Bronchial epithelial cell (primary cell): Measurements from ENCODE around the gene AFP. TPM values are rescaled to one million over a fixed set of nuclear protein-coding genes. Genes with fewer than 3 reads are reported as not detected.

Experiments used
- DNase-seq: peaks from one replicate; pipeline ENCODE4 v3.0.0-alpha.2; 2010; ENCODE audit warnings: low read depth
- FAIRE-seq: peaks from 2 replicates; lab custom pipeline; 2011; peaks lifted over from hg19 to GRCh38; lab: Jason Lieb, UNC
- H3K27me3 ChIP-seq: 2 replicates; pipeline ENCODE4 v1.5.1; 2011; ENCODE audit warnings: low read length; ENCODE audit not compliant: control insufficient read depth, insufficient read depth
- H3K36me3 ChIP-seq: 2 replicates; pipeline ENCODE4 v1.5.1; 2011; ENCODE audit warnings: low read length; ENCODE audit not compliant: control insufficient read depth, insufficient read depth
- H3K4me3 ChIP-seq: 2 replicates; pipeline ENCODE4 v1.5.1; 2011; ENCODE audit warnings: mild to moderate bottlenecking, low read depth, low read length, control low read depth
- total RNA-seq: library from RNA; depleted of rRNA; stranded (reverse); fragments of >200 nt; gene quantifications from 2 replicates; pipeline ENCODE4 v1.2.1, GENCODE V29; 2014
- TF ChIP-seq, protein P1 (sequence below): IDR thresholded peaks from 2 replicates; pipeline ENCODE4 v1.5.1; 2011; ENCODE audit warnings: mild to moderate bottlenecking, moderate library complexity, low read length, control low read depth, inconsistent platforms; ENCODE audit not compliant: insufficient read depth, severe bottlenecking

AFP gene
- total RNA-seq, 1 donor from 2014 or later = not detected

DNA sequence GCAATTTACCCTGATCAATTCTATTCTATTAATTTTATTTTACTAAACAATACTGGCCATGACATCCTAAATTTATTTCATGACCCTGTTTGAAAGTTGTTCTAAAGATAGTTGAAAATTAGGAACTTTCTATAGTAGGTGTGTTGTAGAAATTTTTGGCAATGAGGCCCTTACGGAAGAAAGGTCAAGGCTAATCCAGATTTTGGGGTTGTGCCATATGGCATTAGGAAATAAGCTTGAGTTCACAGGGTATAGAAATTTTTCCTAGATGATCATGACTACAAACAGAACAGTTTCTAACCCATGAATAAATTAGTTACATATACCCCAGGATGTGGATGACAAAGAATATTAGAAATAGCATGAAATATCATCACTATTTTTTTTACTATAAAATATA is 39.7 kb upstream of the AFP start:
- Histone ChIP-seq H3K27me3 (no peaks in the 10 kb centered on the region), H3K36me3 (no peaks in the 10 kb centered on the region), H3K4me3 (no peak overlapping the region)
- FAIRE-seq (no peak), DNase-seq (no peak)
- TF ChIP-seq, protein P1, sequence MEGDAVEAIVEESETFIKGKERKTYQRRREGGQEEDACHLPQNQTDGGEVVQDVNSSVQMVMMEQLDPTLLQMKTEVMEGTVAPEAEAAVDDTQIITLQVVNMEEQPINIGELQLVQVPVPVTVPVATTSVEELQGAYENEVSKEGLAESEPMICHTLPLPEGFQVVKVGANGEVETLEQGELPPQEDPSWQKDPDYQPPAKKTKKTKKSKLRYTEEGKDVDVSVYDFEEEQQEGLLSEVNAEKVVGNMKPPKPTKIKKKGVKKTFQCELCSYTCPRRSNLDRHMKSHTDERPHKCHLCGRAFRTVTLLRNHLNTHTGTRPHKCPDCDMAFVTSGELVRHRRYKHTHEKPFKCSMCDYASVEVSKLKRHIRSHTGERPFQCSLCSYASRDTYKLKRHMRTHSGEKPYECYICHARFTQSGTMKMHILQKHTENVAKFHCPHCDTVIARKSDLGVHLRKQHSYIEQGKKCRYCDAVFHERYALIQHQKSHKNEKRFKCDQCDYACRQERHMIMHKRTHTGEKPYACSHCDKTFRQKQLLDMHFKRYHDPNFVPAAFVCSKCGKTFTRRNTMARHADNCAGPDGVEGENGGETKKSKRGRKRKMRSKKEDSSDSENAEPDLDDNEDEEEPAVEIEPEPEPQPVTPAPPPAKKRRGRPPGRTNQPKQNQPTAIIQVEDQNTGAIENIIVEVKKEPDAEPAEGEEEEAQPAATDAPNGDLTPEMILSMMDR = no peak

DNA sequence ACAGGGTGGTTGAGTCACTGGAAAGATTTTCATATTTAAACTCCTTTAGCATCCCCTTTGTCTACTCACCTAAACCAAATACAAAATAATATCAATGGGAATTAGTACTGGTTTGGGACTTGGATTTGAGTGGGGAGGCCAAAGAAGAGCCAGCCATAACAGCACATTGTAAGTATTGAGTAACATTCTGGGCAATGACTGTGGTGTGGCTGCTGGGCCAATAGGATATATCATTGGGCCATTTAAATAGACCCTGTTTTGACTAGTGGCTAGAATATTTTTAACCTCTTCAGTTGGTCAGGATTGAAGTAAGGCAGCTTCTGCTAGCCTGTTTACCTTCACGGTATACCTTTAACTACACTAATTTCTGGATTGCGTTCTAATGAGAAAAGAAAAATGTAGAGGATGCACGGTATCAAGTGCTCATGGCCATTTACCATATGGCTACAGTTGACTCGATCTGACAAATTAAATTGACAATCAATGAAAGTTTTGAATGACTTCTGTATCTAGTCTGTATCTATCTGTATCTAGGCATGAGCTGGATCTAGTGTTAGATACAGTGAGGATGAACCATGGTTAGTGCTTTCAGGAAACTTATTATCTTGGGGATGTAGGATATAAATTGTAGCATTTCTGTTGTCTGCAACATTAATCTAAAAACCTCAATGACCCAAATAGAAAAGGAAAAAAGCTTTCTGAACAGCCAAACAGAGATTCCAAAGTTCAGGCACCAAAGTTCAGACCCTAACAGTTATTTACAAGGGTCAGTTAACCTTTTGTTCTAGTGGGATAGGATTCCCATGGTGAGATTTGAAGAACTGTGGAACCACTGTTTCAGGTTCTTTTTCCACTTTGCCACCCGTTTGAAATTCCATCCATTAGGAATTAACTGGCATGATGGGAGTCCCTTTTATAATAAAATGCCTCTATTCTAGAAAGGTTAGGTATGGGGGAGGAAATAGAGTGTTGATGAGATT is 38.7 kb upstream of the AFP start:
- DNase-seq (no peak), FAIRE-seq (no peak)
- Histone ChIP-seq H3K36me3 (no peaks in the 10 kb centered on the region), H3K27me3 (no peaks in the 10 kb centered on the region), H3K4me3 (no peak overlapping the region)
- TF ChIP-seq, protein P1 = no peak

DNA sequence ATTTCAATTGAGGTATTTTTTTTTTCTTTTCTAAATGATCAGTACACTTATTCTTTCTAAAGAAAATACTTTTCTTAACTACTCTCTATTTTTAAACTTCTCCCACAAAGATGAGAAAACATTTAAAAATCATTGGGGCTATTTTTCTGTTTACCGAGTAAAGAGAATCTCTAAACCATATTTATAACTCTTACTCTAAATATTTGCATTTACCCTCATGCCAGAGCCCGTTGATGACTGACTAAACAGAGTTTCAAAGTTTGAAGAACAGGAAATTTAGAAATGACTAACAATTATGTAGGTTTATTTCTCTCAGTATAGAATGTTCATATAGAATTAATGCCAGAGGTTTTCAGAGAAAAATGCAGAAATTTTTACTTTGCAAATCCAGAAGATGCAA is 34.6 kb upstream of the AFP start:
- no peak for DNase-seq
- H3K4me3 ChIP-seq = no peak overlapping the region
- no peak for FAIRE-seq

DNA sequence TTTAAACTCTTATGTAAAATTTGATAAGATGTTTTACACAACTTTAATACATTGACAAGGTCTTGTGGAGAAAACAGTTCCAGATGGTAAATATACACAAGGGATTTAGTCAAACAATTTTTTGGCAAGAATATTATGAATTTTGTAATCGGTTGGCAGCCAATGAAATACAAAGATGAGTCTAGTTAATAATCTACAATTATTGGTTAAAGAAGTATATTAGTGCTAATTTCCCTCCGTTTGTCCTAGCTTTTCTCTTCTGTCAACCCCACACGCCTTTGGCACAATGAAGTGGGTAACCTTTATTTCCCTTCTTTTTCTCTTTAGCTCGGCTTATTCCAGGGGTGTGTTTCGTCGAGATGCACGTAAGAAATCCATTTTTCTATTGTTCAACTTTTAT is 32.0 kb upstream of the AFP start, which contains the start of gene ALB:
Gene ALB (plus strand): TSS at position 246 of the 400 bp plus-strand sequence. CDS start 41 bp downstream, at position 287.
- no peak for DNase-seq
- Histone ChIP-seq H3K36me3 (no peaks in the 10 kb centered on the region), H3K27me3 (no peaks in the 10 kb centered on the region), H3K4me3 (no peak within 1 kb of the TSS)
- TF ChIP-seq, protein P1 = no peak
- FAIRE-seq = no peak

More for the DNA sequence above, 34.6 kb upstream of the AFP start:
- Histone ChIP-seq H3K36me3 (no peaks in the 10 kb centered on the region), H3K27me3 (no peaks in the 10 kb centered on the region)
- TF ChIP-seq, protein P1 = no peak

DNA sequence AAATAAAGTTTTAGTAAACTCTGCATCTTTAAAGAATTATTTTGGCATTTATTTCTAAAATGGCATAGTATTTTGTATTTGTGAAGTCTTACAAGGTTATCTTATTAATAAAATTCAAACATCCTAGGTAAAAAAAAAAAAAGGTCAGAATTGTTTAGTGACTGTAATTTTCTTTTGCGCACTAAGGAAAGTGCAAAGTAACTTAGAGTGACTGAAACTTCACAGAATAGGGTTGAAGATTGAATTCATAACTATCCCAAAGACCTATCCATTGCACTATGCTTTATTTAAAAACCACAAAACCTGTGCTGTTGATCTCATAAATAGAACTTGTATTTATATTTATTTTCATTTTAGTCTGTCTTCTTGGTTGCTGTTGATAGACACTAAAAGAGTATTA is 31.6 kb upstream of the AFP start:
- no peaks in the 10 kb centered on the region for H3K36me3 ChIP-seq
- DNase-seq = no peak
- H3K4me3 ChIP-seq = no peak overlapping the region
- H3K27me3 ChIP-seq = no peaks in the 10 kb centered on the region
- TF ChIP-seq, protein P1 = no peak
- no peak for FAIRE-seq
